GM23248 (cell line): Measurements from ENCODE around the gene HSD17B13. TPM values are rescaled to one million over a fixed set of nuclear protein-coding genes. Genes with fewer than 3 reads are reported as not detected.

Experiments used
- DNase-seq: peaks from one replicate; pipeline ENCODE4 v3.0.0-alpha.2; 2015
- H2AFZ ChIP-seq: fragments of 200-600 bp; sonication (generic); 2 replicates; pipeline ENCODE4 v1.6.1; 2016; ENCODE audit warnings: antibody characterized with exemption
- H3F3A ChIP-seq: fragments of 200-600 bp; sonication (generic); 2 replicates; pipeline ENCODE4 v1.6.1; 2016; ENCODE audit warnings: mild to moderate bottlenecking, antibody characterized with exemption, mixed run types; ENCODE audit not compliant: insufficient read depth
- H3K27ac ChIP-seq: fragments of 200-600 bp; sonication (generic); 2 replicates; pipeline ENCODE4 v1.5.1; 2016; ENCODE audit warnings: mild to moderate bottlenecking
- H3K27me3 ChIP-seq: fragments of 200-600 bp; sonication (generic); replicated peaks from 2 replicates; pipeline ENCODE4 v1.6.1; 2016; ENCODE audit warnings: mild to moderate bottlenecking; ENCODE audit not compliant: insufficient read depth
- H3K36me3 ChIP-seq: fragments of 200-600 bp; sonication (generic); 2 replicates; pipeline ENCODE4 v1.6.1; 2016; ENCODE audit warnings: low read depth, mild to moderate bottlenecking
- H3K4me1 ChIP-seq: fragments of 200-600 bp; sonication (generic); 2 replicates; pipeline ENCODE4 v1.6.1; 2016; ENCODE audit warnings: mild to moderate bottlenecking; ENCODE audit not compliant: insufficient read depth
- H3K4me2 ChIP-seq: fragments of 200-600 bp; sonication (generic); one replicate; pipeline ENCODE4 v1.6.1; 2016; ENCODE audit warnings: mild to moderate bottlenecking; ENCODE audit not compliant: unreplicated experiment
- H3K4me3 ChIP-seq: fragments of 200-600 bp; sonication (generic); 2 replicates; pipeline ENCODE4 v1.5.1; 2016; ENCODE audit warnings: mild to moderate bottlenecking
- H3K79me2 ChIP-seq: fragments of 200-600 bp; sonication (generic); 2 replicates; pipeline ENCODE4 v1.6.1; 2016; ENCODE audit warnings: mild to moderate bottlenecking; ENCODE audit not compliant: insufficient read depth
- H3K9ac ChIP-seq: fragments of 200-600 bp; sonication (generic); 2 replicates; pipeline ENCODE4 v1.6.1; 2016; ENCODE audit warnings: mild to moderate bottlenecking
- H3K9me2 ChIP-seq: fragments of 200-600 bp; sonication (generic); 2 replicates; pipeline ENCODE4 v1.6.1; 2016; ENCODE audit warnings: mixed run types, mild to moderate bottlenecking, moderate library complexity; ENCODE audit not compliant: insufficient read depth
- H3K9me3 ChIP-seq: fragments of 200-600 bp; sonication (generic); one replicate; pipeline ENCODE4 v1.6.1; 2017; ENCODE audit warnings: low read depth
- H4K20me1 ChIP-seq: fragments of 200-600 bp; sonication (generic); 2 replicates; pipeline ENCODE4 v1.6.0; 2016; ENCODE audit not compliant: insufficient read depth
- EZH2 ChIP-seq: fragments of 200-600 bp; sonication (generic); IDR thresholded peaks from 2 replicates; pipeline ENCODE4 v1.6.1; 2018; ENCODE audit warnings: antibody characterized with exemption, mild to moderate bottlenecking; ENCODE audit not compliant: insufficient read depth, poor library complexity, severe bottlenecking
- EZH2phosphoT487 ChIP-seq: fragments of 200-600 bp; sonication (generic); IDR thresholded peaks from 2 replicates; pipeline ENCODE4 v1.6.1; 2018; ENCODE audit warnings: antibody characterized with exemption, moderate library complexity, mild to moderate bottlenecking, low read depth; ENCODE audit not compliant: insufficient read depth
- WGBS, 2 experiments: methylation state at CpG; one replicate each; pipeline ENCODE4 v1.1.6; 2015 to 2017; ENCODE audit warnings: low lambda C conversion rate in 2 of 2, low coverage in 1 of 2; ENCODE audit errors: missing lambda C conversion rate in 2 of 2; 5-methylcytosine and 5-hydroxymethylcytosine counted together
- in situ Hi-C: fragments of 300-500 bp; cut with MboI; formaldehyde crosslinking; loops from 2 replicates; pipeline ENCODE4 v1.15.0; 2020
- polyA plus RNA-seq: library from polyadenylated mRNA; unstranded; fragments of >200 nt; fragmentation: Nextera tagmentation; extraction: Ambion mirVana; gene quantifications from 2 replicates; pipeline ENCODE4 v1.2.1, GENCODE V29; 2016
- total RNA-seq: library from RNA; depleted of rRNA; stranded (reverse); fragments of >200 nt; shearing (Covaris generic); gene quantifications from 2 replicates; pipeline ENCODE4 v1.2.3, GENCODE V29; 2014

The HSD17B13 gene
- total and polyA plus RNA-seq, 2 experiments from 2014 or later, result not detected

- 55 to 78% methylated on average over 1 of the region's 1 CpG for WGBS, 2 experiments
- in situ Hi-C loops, result no loop called here
Observed at GRCh38 chr4:87306056-87306455, 16.6 kb downstream of the HSD17B13 start.

GRCh38 chr4:87305562-87305961, 17.1 kb downstream of the HSD17B13 start:
- WGBS, 2 experiments, result 85 to 89% methylated on average over 7 of the region's 7 CpGs
- no peak for TF ChIP-seq EZH2phosphoT487
- no peak for TF ChIP-seq EZH2
- Histone ChIP-seq H3K4me3 (no peak overlapping the region), H3K36me3 (no peaks in the 10 kb centered on the region), H3K79me2 (no peaks in the 10 kb centered on the region), H2AFZ (no peak overlapping the region), H3K9ac (no peak overlapping the region), H3K27me3 (peaks cover 2% of the 10 kb centered on the region; the same call in 1 of the 2 replicates), H3K9me3 (no peaks in the 10 kb centered on the region), H4K20me1 (no peaks in the 10 kb centered on the region), H3F3A (no peaks in the 10 kb centered on the region), H3K4me2 (no peak overlapping the region), H3K4me1 (no peaks in the 10 kb centered on the region), H3K27ac (no peak overlapping the region), H3K9me2 (no peaks in the 10 kb centered on the region)
- in situ Hi-C loops, result no loop called here
- no peak for DNase-seq

More at GRCh38 chr4:87306056-87306455, 16.6 kb downstream of the HSD17B13 start:
- Histone ChIP-seq H3F3A (no peaks in the 10 kb centered on the region), H3K36me3 (no peaks in the 10 kb centered on the region), H3K27me3 (no peaks in the 10 kb centered on the region), H3K4me1 (no peaks in the 10 kb centered on the region), H3K27ac (no peak overlapping the region), H3K79me2 (no peaks in the 10 kb centered on the region), H3K4me2 (no peak overlapping the region), H2AFZ (no peak overlapping the region), H3K9ac (no peak overlapping the region), H4K20me1 (no peaks in the 10 kb centered on the region), H3K4me3 (no peak overlapping the region), H3K9me3 (no peaks in the 10 kb centered on the region), H3K9me2 (no peaks in the 10 kb centered on the region)
- no peak for DNase-seq
- no peak for TF ChIP-seq EZH2
- no peak for TF ChIP-seq EZH2phosphoT487

DNA sequence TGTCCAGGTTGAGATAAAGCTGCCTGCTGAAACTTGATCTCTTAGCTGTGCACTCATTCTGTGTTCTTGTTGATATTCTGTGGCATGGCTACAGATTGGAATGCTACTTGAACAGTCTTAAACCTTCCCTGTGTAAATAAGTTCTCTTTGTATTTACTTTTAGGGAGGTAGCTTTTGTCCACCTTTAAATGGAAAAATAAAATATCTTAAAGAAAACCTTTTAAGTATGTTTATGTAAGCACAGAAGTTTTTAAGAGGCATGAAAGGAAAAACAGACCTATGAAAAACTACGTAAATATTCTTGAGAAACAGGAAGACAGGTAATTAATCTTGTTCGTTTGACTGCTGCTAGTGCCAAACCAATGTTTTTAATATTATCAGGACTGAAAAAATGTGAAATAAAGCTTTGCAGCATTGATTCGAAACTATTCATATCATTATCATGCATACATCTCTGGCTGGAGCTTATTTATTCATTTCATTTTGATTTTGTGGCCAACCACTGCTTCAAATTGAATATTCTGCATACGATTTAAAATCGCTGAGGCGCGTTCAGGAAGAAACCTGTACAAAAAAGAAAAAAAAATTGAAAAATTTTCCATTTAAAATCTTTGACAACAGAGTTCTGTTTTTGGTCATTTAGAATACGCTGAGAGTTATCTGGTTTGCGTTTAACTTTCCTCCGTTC, 17.8 kb downstream of the HSD17B13 start:
- no peak overlapping the region for H3K27ac ChIP-seq
- H3K9me3 ChIP-seq, result no peaks in the 10 kb centered on the region
- in situ Hi-C loops, result no loop called here
- H3F3A ChIP-seq, result no peaks in the 10 kb centered on the region
- 75 to 76% methylated on average over 10 of the region's 10 CpGs for WGBS, 2 experiments
- no peak overlapping the region for H2AFZ ChIP-seq
- peaks cover 4% of the 10 kb centered on the region; the same call in 1 of the 2 replicates for H3K27me3 ChIP-seq
- H3K9me2 ChIP-seq, result no peaks in the 10 kb centered on the region
- DNase-seq, result no peak
- no peaks in the 10 kb centered on the region for H3K36me3 ChIP-seq
- no peak overlapping the region for H3K9ac ChIP-seq
- H3K4me2 ChIP-seq, result no peak overlapping the region
- no peaks in the 10 kb centered on the region for H4K20me1 ChIP-seq
- TF ChIP-seq EZH2phosphoT487 (no peak), EZH2 (no peak)
- H3K4me3 ChIP-seq, result no peak overlapping the region
- no peaks in the 10 kb centered on the region for H3K79me2 ChIP-seq
- no peaks in the 10 kb centered on the region for H3K4me1 ChIP-seq

DNA sequence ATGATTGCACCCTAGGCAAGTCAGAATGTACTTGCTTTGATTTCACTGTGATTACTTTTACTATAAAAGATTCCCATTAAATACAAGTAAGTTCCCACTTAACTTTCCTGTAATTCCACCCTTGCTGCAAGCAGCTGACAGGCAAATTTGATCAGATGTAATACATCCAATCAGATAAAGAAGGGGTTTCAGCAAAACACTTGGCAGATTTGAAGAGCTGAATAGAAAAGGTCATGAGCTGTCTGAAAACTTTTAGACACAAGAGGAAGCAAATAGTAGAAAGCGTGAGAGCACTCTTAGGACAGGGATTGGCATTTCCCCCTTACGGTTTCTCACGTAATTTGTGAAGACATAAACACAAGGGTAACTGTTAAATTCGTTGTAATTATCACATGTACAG, 22.8 kb downstream of the HSD17B13 start:
- Histone ChIP-seq H3K9ac (no peak overlapping the region), H3K4me3 (no peak overlapping the region), H3F3A (no peaks in the 10 kb centered on the region), H4K20me1 (no peaks in the 10 kb centered on the region), H3K4me2 (no peak overlapping the region), H3K27ac (no peak overlapping the region), H3K36me3 (no peaks in the 10 kb centered on the region), H3K4me1 (no peaks in the 10 kb centered on the region), H3K79me2 (no peaks in the 10 kb centered on the region), H2AFZ (no peak overlapping the region), H3K27me3 (peaks cover 4% of the 10 kb centered on the region; the same call in 1 of the 2 replicates), H3K9me3 (no peaks in the 10 kb centered on the region), H3K9me2 (no peaks in the 10 kb centered on the region)
- in situ Hi-C loops, result no loop called here
- DNase-seq, result no peak
- WGBS, 2 experiments, result 73 to 77% methylated on average over 4 of the region's 4 CpGs
- TF ChIP-seq EZH2phosphoT487 (no peak), EZH2 (no peak)
